A673 (cell line): ENCODE results near the gene TRERF1.

Experiments used
- EZH2 ChIP-seq: fragments of 200-600 bp; sonication (generic); IDR thresholded peaks from 2 replicates; pipeline ENCODE4 v1.6.1; 2017; ENCODE audit warnings: borderline replicate concordance, low read depth, mild to moderate bottlenecking, mixed read lengths, antibody characterized with exemption, low read length; ENCODE audit not compliant: poor library complexity, severe bottlenecking
- TF ChIP-seq, protein P1 (sequence below): fragments of 300-800, 200-600 bp; sonication (generic); conservative IDR thresholded peaks from 2 replicates; pipeline ENCODE4 v1.5.1; 2017; ENCODE audit warnings: low read depth, mild to moderate bottlenecking, antibody characterized with exemption, low read length, moderate library complexity, mixed read lengths

DNA sequence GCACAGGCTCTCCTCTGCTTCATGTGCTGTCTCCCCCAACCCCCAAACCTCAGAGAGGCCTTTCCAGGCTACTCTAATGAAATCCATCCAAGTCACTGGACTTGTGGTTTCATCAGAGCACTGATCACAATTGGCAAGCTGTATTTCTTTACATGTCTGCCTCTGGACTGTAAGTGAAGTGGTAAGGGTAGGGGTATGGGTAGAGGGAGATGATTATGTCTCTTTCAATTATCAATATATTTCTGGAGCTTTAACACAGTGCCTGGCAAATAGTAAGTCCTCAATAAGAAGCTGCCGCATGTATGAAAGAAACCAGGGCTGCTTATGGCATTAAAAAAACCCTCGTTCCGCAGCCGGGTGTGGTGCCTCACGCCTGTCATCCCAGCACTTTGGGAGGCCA is 5.4 kb downstream of the TRERF1 start:
- TF ChIP-seq, protein P1, sequence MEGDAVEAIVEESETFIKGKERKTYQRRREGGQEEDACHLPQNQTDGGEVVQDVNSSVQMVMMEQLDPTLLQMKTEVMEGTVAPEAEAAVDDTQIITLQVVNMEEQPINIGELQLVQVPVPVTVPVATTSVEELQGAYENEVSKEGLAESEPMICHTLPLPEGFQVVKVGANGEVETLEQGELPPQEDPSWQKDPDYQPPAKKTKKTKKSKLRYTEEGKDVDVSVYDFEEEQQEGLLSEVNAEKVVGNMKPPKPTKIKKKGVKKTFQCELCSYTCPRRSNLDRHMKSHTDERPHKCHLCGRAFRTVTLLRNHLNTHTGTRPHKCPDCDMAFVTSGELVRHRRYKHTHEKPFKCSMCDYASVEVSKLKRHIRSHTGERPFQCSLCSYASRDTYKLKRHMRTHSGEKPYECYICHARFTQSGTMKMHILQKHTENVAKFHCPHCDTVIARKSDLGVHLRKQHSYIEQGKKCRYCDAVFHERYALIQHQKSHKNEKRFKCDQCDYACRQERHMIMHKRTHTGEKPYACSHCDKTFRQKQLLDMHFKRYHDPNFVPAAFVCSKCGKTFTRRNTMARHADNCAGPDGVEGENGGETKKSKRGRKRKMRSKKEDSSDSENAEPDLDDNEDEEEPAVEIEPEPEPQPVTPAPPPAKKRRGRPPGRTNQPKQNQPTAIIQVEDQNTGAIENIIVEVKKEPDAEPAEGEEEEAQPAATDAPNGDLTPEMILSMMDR = no peak
- no peak for TF ChIP-seq EZH2
